Adrenal gland (tissue), 5 donors: Measurements from ENCODE around the gene LRRC8C.

Source experiments
- CTCF ChIP-seq, 6 experiments: fragments of 450-650 bp in 4 of 6; fragments of 200-600 bp in 2 of 6; sonication (generic) in 1 of 6; IDR thresholded peaks; 1 replicate in 5 of 6; 2 replicates in 1 of 6; pipeline versions ENCODE4 v1.5.1 to v1.8.0; 2016 to 2021; ENCODE audit warnings: antibody characterized with exemption in 6 of 6, mild to moderate bottlenecking in 2 of 6, moderate library complexity in 1 of 6
- POLR2A ChIP-seq, 2 donors: fragments of 450-650 bp; IDR thresholded peaks; one replicate each; pipeline ENCODE4 v1.6.1; 2017; ENCODE audit warnings: antibody characterized with exemption in 2 of 2, mild to moderate bottlenecking in 2 of 2, moderate library complexity in 1 of 2
- donor health status: DM: no; HTN: no; CAD: no.

DNA sequence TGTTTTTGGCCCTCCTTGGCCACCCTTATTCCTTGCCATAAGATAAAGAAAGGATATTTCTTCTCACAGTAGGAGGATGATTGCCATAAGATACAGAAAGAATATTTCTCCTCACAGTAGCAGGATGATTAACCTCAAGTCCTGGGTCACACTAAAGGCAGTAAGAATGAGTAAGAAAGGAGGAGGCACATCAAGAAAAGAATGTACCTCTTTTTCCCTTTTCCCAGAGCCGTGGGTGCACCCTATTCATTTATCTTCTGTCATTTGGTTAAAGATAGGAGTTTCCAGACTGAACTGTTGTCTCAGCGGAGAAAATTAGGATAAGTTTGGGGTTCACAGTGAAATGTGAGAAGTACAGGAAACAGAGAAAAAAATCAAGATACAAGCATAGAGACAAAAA, 52.5 kb downstream of the LRRC8C start:
- no peak for TF ChIP-seq CTCF (IDR thresholded peaks at IDR 0.05)
- TF ChIP-seq POLR2A (IDR thresholded peaks at IDR 0.05): no peak
